Measurements from ENCODE around the gene BACH2.

- TF ChIP-seq SRF (IDR thresholded peaks at IDR 0.05; ENCODE audit: low read depth in 2 of 2, low read length in 2 of 2) (no peak), CTCF (IDR thresholded peaks at IDR 0.05 in 2 of 3, conservative IDR thresholded peaks at IDR 0.05 in 1 of 3; ENCODE audit: control insufficient read depth in 2 of 3, extremely low read depth in 1 of 3, insufficient read depth in 1 of 3, low read depth in 3 of 3, low read length in 3 of 3) (no peak)
These were observed 320.0 kb downstream of the BACH2 start for GRCh38 chr6:89976694-89977020.
